OCI-LY7 (cell line): ENCODE data around the gene PPP2R3C. TPM values are rescaled to one million over a fixed set of nuclear protein-coding genes. Genes with fewer than 3 reads are reported as not detected.

Source experiments
- BruUV-seq: library from RNA; stranded (reverse); fragments of 400-500 nt; replicated peaks from 2 replicates; lab custom pipeline; 2021; lab: Mats Ljungman, UMichigan
- CTCF ChIA-PET: fragments of 300-600 bp; sonication (Branson Sonifier 250); formaldehyde crosslinking; loops from one replicate; lab custom pipeline; 2022; ENCODE audit warnings: antibody characterized with exemption; ENCODE audit not compliant: unreplicated experiment; lab: Charles Lee
- POLR2A ChIA-PET: fragments of 300-600 bp; sonication (Branson Sonifier 250); formaldehyde crosslinking; loops from one replicate; lab custom pipeline; 2022; ENCODE audit warnings: antibody characterized with exemption; lab: Charles Lee
- DNase-seq: peaks from one replicate; pipeline ENCODE4 v3.0.0-alpha.2; 2015; ENCODE audit warnings: low spot score
- H2AFZ ChIP-seq: fragments of 200-600 bp; sonication (generic), shearing (Covaris generic); 2 replicates; pipeline ENCODE4 v1.6.1; 2014; ENCODE audit warnings: mild to moderate bottlenecking, antibody characterized with exemption, low read length, moderate library complexity
- H3K27ac ChIP-seq: fragments of 200-600 bp; sonication (generic); 2 replicates; pipeline ENCODE4 v1.5.1; 2014; ENCODE audit warnings: mixed run types, low read depth, mild to moderate bottlenecking, moderate library complexity, low read length, inconsistent platforms; ENCODE audit not compliant: poor library complexity, severe bottlenecking
- H3K36me3 ChIP-seq: fragments of 200-600 bp; sonication (generic); 2 replicates; pipeline ENCODE4 v1.6.1; 2014; ENCODE audit warnings: mild to moderate bottlenecking, antibody characterized with exemption, low read length, moderate library complexity, mixed read lengths; ENCODE audit not compliant: insufficient read depth
- H3K4me1 ChIP-seq: fragments of 200-600 bp; sonication (generic); 2 replicates; pipeline ENCODE4 v1.5.1; 2014; ENCODE audit warnings: mild to moderate bottlenecking, low read length; ENCODE audit not compliant: insufficient read depth, poor library complexity, severe bottlenecking
- H3K4me2 ChIP-seq: fragments of 200-600 bp; sonication (generic); 2 replicates; pipeline ENCODE4 v1.6.1; 2014; ENCODE audit warnings: mild to moderate bottlenecking, low read length
- H3K4me3 ChIP-seq: fragments of 200-600 bp; sonication (generic); 2 replicates; pipeline ENCODE4 v1.5.1; 2014; ENCODE audit warnings: mild to moderate bottlenecking, low read depth, low read length; ENCODE audit not compliant: poor library complexity, severe bottlenecking
- H3K79me2 ChIP-seq: fragments of 200-600 bp; sonication (generic); 2 replicates; pipeline ENCODE4 v1.6.1; 2016; ENCODE audit warnings: low read depth, mild to moderate bottlenecking, low read length, moderate library complexity, mixed read lengths; ENCODE audit not compliant: insufficient read depth
- H3K9me2 ChIP-seq: fragments of 200-600 bp; sonication (generic); 2 replicates; pipeline ENCODE4 v1.6.1; 2016; ENCODE audit warnings: mild to moderate bottlenecking, low read length, mixed read lengths; ENCODE audit not compliant: insufficient read depth
- H3K9me3 ChIP-seq: fragments of 200-600 bp; sonication (generic); 2 replicates; pipeline ENCODE4 v1.6.1; 2014; ENCODE audit warnings: mild to moderate bottlenecking, mixed run types, low read length, mixed read lengths
- H4K20me1 ChIP-seq: fragments of 200-600 bp; sonication (generic); 2 replicates; pipeline ENCODE4 v1.6.1; 2014; ENCODE audit warnings: mild to moderate bottlenecking, antibody characterized with exemption, low read length, moderate library complexity, mixed read lengths; ENCODE audit not compliant: insufficient read depth
- CTCF ChIP-seq: fragments of 200-600 bp; sonication (generic); conservative IDR thresholded peaks from 2 replicates; pipeline ENCODE4 v1.5.1; 2014; ENCODE audit warnings: mild to moderate bottlenecking, antibody characterized with exemption, low read length, moderate library complexity, mixed read lengths
- EZH2phosphoT487 ChIP-seq: fragments of 200-600 bp; sonication (generic); IDR thresholded peaks from 2 replicates; pipeline ENCODE4 v1.6.1; 2018; ENCODE audit warnings: low read depth, borderline replicate concordance, mild to moderate bottlenecking, mixed run types, antibody characterized with exemption, low read length, moderate library complexity, mixed read lengths
- intact Hi-C: fragments of 100-400 bp; cut with micrococcal nuclease; formaldehyde crosslinking; loops from one replicate; pipeline ENCODE4 v1.10.0; 2022; ENCODE audit not compliant: unreplicated experiment
- total RNA-seq, 2 experiments: library from RNA; depleted of rRNA in 1 of 2; stranded (reverse); fragments of >200 nt in 1 of 2; shearing (Covaris generic) in 1 of 2; gene quantifications; 2 replicates each; pipeline ENCODE4 v1.2.3, GENCODE V29; 2014 to 2022

Gene PPP2R3C
- total RNA-seq, 2 experiments from 2014 or later, result 47.4 to 50.8 TPM

- Histone ChIP-seq H3K79me2 (peaks cover 35% of the 10 kb centered on the region; the same call in 1 of the 2 replicates), H3K36me3 (peaks cover 98% of the 10 kb centered on the region)
Observed at GRCh38 chr14:35134329-35135123, 12.7 kb upstream of the PPP2R3C start.

DNA sequence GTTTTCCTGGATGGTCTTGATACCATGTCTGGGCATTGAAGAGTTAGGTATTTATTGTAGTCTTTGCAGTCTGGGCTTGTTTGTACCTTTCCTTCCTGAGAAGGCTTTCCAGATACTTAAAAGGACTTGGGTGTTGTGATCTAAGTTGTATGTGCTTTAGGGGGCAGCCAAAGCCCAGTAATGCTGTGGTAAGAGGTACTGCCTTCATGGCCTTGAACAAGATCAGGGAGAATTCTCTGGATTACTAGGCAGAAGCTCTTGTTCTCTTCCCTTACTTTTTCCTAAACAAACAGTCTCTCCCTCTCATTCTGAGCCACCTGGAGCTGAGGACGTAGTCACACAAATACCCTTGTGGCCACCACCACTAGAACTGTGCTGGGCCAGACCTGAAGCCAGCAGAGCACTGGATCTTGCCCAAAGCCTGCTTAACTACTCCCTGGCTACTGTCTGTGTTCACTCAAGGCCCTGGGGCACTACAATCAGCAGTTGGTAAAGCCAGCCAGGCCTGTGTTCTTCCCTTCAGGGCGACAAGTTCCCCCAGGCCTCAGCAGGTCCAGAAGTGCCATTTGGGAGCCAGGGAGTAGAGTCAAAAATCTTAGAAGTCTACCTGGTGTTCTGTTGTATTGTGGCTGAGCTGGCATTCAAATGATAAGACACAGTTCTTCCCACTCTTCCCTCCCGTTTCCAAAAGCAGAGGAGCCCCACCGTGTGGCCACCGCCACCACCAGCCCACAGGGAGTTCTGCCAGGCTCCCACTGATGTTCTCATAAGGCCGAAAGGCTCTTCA lies 11.9 kb upstream of the PPP2R3C start:
- POLR2A ChIA-PET, result interaction anchor here (0.5 to 2.7 kb wide), 4 partner anchors 10 to 173 kb away, joined by 3 to 10 read pairs (median 4); partner anchors contain the start of genes PPP2R3C and PRORP
- Histone ChIP-seq H4K20me1 (no peaks in the 10 kb centered on the region), H3K9me3 (no peaks in the 10 kb centered on the region), H3K4me1 (no peaks in the 10 kb centered on the region), H3K36me3 (peaks cover 98% of the 10 kb centered on the region), H3K4me3 (no peak overlapping the region), H3K9me2 (no peaks in the 10 kb centered on the region), H2AFZ (no peak overlapping the region), H3K4me2 (no peak overlapping the region), H3K79me2 (peaks cover 42% of the 10 kb centered on the region; the same call in 1 of the 2 replicates), H3K27ac (no peak overlapping the region)
- CTCF ChIA-PET, result no interaction called here
- no TSS peak for BruUV-seq
- DNase-seq, result no peak
- TF ChIP-seq EZH2phosphoT487 (no peak), CTCF (no peak)
- intact Hi-C loops, result no loop called here

More at GRCh38 chr14:35134329-35135123, 12.7 kb upstream of the PPP2R3C start:
- H2AFZ ChIP-seq, result no peak overlapping the region
- no peak for TF ChIP-seq CTCF
- no peak for TF ChIP-seq EZH2phosphoT487
- no peaks in the 10 kb centered on the region for H3K9me3 ChIP-seq
- H4K20me1 ChIP-seq, result no peaks in the 10 kb centered on the region
- H3K4me2 ChIP-seq, result no peak overlapping the region
- no peak overlapping the region for H3K27ac ChIP-seq
- no peaks in the 10 kb centered on the region for H3K4me1 ChIP-seq
- no peak overlapping the region for H3K4me3 ChIP-seq
- ChIA-PET POLR2A (interaction anchor here (0.9 to 2.7 kb wide), 2 partner anchors 11 to 13 kb away, joined by 4 to 10 read pairs; partner anchors contain the start of genes PPP2R3C and PRORP), CTCF (no interaction called here)
- no TSS peak for BruUV-seq
- intact Hi-C loops, result no loop called here
- DNase-seq, result no peak
- no peaks in the 10 kb centered on the region for H3K9me2 ChIP-seq
